Caki2 (cell line): ENCODE measurements around the gene SEPHS1. TPM values are rescaled to one million over a fixed set of nuclear protein-coding genes. Genes with fewer than 3 reads are reported as not detected.
"Not testable (repeated sequence)": the region's sequence is repeated elsewhere in the genome, so short reads cannot be mapped to it uniquely, and the experiment has no call there.

Experiments
- DNase-seq: peaks from one replicate; pipeline ENCODE4 v3.0.0-alpha.2; 2015; ENCODE audit warnings: low read depth
- in situ Hi-C: cut with HindIII; loops from 2 replicates; pipeline ENCODE4 v1.10.0; 2016; ENCODE audit warnings: low sequenced_read_pairs, low pct_unique_long_range_greater_than_20kb, mixed read lengths
- total RNA-seq: library from RNA; depleted of rRNA; stranded (reverse); fragments of >200 nt; shearing (Covaris generic); gene quantifications from 2 replicates; pipeline ENCODE4 v1.2.3, GENCODE V29; 2014; ENCODE audit warnings: low replicate concordance

The SEPHS1 gene
- total RNA-seq, 1 experiment from 2014 or later: 121 TPM

DNA sequence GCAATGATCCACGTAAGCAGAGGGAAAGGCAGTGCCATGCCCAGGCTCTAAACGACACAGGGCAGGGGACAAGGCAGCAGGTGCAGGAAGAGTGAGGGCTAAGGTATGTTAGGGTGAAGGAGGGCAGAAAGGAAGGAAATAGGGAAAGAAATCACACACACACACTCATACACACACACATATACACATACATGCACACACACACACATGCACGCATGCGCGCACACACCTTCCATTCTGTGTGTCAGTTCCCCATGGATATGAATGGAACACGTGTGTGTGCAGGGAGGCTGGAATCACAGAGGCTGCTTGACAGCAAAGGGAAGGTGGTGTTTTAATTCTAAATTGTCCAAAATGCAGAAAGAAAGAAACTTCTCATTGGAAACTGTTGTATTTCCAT lies 42.0 kb downstream of the SEPHS1 start:
- DNase-seq: no peak
- in situ Hi-C loops: no loop called here

DNA sequence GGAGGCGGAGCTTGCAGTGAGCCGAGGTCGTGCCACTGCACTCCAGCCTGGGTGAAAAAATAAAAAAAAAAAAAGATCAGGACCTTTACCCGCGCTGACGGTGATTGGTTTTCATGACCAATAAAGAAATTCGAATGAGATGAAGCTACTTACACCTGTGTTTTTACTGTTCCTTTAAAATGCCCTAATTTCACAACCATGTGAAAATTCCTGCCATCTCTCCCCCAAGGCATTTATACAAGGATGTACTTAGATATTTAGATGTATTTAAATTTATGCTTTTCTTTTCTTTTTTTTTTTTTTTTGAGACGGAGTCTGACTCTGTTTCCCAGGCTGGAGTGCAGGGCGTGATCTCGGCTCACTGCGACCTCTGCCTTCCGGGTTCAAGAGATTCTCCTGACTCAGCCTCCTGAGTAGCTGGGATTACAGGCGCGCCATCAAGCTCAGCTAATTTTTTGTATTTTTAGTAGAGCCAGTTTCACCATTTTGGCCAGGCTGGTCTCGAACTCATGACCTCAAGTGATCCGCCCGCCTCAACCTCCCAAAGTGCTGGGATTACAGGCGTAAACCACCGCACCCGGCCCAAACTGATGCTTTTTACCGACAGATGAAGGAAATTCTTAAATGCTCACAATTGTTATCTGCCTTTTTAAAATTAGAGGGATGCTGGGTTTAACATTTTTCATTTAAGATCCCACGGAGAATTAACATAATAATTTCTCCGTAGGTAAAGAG lies 45.1 kb downstream of the SEPHS1 start:
- no peak for DNase-seq
- in situ Hi-C loops: no loop called here

DNA sequence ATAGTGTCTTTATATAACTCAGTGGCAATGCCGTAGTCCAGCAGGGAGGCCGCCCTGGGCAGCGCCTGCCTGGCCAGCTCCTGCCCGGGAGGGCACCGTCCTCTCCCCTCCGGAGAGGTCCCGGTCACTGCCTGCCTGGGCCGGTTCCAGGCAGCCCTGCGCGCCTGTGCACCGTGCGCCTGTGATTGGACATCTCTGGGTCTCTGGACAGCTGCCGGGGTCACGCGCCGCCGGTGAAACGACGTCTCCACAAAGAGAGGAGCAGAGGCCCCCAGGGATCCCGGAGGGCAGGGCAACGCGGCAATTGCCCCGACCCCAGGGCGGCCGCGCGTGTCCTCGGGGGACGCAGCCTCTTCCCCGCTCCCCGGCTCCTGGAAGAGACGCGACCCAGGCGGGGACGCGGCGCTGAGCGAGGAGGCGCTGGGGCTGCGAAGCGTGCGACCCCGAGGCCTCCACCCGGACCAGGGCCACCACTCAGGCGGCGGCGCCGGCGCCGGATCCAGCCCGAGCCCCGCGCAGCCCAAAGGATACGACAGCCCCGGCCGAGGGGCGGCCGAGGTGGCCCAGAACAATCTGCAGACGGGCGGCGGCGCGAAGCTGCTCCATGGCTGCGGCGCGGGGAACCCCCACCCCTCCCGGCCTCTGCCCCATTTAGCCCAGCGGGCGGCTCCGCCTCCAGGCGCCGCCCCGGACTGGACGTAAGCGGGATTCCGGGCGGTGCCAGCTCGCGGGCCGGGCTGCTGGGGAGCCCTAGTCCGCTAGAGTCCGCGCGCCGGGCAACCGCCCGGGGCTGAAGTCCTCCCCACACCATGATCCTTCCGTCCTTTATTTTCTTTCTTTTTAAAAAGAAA lies 48.4 kb downstream of the SEPHS1 start, which contains the start of gene PHYH:
PHYH (minus strand) TSS at position 628 of the 851 bp plus-strand sequence; CDS start at position 606, 22 bp downstream.
- DNase-seq: peak; percentile 89
- in situ Hi-C loops: no loop called here

DNA sequence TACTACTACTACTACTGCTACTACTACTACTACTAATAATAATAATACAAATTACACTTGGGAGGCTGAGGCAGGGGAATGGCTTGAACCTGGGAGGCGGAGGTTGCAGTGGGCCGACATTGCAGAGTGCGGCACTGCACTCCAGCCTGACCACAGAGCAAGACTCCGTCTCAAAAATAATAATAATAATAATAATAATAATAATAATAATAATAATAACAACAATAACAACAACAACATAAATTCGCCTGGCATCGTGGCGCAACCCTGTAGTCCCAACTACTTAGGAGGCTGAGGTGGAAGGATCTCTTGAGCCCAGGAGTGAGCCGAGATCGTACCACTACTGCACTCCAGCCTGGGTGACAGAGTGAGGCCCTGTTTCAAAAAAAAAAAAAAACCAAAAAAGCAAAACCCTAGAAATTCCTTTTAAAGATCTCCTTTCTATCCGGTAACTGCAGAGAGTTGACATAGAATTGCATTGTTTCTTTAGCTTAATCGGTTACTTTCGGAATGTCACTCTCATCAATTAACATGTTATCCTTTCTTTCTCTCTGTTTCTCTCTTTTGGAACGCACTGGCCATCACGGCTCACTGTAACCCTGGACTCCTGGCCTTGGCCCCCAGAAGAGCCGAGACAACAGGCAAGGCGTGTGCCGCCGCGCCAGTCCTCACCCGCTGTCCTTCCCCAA lies 49.2 kb downstream of the SEPHS1 start:
- no peak for DNase-seq
- in situ Hi-C loops: no loop called here

DNA sequence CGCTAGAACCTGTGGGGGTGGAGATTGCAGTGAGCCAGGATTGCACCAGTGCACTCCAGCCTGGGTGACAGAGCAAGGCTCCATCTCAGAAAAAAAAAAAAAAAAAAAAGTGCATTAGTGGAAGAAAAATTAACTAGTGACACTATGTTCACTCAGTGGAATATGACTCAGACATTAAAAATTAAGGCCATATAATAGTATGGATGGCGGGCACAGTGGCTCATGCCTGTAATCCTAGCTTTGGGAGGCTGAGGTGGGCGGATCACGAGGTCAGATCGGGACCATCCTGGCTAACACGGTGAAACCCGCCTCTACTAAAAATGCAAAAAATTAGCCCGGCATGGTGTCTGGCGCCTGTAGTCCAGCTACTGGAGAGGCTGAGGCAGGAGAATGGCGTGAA lies 51.6 kb downstream of the SEPHS1 start:
- peak; percentile 97 for DNase-seq
- in situ Hi-C loops: no loop called here

DNA sequence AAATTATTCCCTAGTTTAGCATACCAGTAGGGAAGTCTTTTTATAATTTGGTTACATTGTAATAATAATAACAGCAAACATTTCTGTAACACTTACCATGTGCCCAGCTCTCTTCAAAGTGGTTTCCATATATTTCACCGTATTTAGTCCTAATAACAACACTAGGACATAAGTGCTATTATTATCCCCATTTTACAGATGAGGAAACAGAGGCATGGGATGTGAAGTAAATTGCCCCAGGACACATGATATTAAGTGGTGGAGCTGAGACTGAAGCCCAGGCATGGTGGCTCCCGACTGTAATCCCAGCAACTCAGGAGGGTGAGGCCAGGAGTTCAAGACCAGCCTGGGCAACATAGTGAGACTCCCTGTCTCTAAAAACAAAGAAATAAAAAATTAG lies 53.3 kb downstream of the SEPHS1 start:
- DNase-seq: no peak
- in situ Hi-C loops: no loop called here

DNA sequence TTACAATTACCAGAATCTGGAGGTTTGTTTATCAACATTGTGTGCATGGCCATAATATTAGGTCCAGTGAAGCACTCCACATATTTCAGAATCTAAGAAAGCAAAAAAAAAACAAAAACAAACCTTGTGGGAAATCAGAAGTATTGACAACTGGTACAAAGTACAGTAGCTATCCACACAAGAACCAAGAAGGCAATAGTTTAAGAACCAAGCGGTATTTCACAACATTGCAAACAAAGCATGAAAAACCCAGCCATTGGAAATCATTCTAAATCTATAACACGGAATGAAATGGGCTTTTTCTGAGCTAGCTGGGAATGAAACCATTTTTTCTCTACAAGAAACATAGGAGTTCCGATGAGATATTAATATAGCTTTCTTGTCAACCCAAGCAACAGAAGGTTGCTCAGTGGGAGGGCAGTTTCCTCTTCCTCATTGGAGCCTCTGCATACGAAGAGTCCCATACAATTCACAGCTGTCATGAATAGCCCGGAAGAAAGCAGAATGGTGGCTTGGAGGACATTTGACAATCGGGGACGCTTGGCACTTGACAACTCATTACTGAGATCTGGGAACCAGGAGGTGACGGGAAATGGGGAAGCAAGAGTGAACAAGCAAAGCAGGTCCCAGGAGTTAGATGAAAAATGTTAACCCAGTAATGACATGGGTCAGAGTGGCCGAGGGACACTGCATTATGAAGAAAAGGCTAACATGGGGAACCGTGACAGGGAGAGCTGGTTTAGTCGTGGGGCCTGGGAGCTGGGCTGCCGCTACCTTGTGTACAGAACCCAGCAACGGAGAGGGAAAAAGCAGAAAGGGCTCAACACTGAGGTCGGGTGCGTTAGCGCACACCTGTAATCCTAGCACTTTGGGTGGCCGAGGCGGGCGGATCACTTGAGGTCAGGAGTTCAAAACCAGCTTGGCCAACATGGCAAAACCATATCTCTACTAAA lies 56.0 kb downstream of the SEPHS1 start:
- DNase-seq: no peak
- in situ Hi-C loops: no loop called here

DNA sequence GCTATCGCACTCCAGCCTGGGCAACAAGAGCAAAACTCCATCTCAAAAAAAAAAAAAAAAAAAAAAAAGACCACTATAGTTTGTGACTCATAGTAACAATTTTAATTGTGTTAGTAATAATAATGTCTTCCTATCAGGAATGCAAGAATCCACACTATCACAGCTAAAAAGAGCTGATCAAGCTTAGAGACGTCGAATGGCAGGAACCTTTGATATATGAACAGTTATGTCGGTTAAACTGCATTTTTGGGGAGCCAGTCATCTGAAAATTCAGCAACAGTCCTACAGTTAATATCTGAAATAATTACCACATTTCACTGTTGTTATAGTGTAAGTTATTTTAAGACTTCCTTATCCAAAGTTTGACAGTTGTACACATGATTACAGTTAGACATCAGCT lies 57.0 kb downstream of the SEPHS1 start:
- in situ Hi-C loops: no loop called here

DNA sequence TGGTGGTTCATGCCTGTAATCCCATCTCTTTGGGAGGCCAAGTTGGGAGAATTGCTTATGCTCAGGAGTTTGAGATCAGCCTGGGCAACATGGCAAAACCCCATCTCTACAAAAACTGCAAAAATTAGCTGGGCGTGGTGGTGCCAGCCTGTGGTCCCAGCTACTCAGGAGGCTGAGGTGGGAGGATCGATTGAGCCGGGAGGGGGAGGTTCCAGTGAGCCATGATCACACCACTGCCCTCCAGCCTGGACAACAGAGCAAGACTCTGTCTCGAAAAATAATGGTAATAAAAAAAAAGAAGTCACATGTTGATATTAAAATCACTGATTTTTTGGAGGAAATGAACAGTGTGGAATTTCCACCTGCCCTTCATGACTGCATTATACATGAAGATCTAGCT lies 64.0 kb downstream of the SEPHS1 start:
- in situ Hi-C loops: no loop called here
- no peak for DNase-seq

More for the DNA sequence above, 57.0 kb downstream of the SEPHS1 start:
- no peak for DNase-seq

DNA sequence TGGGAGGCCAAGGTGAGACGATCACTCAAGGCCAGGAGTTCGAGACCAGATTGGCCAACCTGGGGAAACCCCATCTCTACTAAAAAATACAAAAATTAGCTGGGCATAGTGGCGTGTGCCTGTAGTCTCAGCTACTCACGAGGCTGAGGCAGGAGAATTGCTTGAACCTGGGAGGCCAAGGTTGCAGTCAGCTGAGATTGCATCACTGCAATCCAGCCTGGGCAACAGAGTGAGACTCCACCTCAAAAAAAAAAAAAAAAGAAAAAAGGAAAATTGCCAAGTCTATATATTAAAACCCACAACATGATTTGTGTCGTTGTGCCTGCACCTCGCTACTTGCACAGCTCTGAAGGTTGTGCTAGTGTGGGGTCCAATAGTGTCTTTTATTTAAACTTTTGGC lies 65.7 kb downstream of the SEPHS1 start:
- in situ Hi-C loops, DNase-seq: not testable (repeated sequence)

DNA sequence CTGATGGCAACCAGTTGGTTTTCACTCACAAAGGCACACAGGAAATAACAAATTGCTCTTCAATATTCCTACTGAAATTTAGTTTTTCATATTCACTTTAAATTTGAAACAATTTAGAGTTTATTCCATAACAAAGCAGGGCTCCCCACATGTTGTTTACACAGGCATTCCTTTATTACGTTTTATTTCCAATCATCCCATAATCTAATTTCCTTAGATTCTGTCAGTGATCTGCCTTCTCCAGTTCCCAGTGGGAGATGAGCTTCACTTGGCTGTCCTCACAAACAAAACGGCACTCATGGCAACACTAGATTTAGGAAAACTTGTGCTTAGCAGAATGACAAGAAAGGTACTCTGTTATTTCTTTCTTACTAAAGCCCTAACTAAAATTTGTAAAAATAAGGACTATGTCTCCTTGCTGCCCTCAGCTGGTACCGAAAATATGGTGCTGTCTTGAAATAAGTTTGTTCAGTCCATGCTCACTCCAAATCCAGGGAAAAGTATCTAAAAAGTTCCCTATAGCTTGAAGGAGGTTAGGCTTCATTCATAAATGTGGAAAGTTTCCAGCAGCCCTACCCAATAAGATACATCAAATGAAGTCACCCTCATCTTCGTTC lies 71.2 kb downstream of the SEPHS1 start:
- in situ Hi-C loops: no loop called here
- no peak for DNase-seq

DNA sequence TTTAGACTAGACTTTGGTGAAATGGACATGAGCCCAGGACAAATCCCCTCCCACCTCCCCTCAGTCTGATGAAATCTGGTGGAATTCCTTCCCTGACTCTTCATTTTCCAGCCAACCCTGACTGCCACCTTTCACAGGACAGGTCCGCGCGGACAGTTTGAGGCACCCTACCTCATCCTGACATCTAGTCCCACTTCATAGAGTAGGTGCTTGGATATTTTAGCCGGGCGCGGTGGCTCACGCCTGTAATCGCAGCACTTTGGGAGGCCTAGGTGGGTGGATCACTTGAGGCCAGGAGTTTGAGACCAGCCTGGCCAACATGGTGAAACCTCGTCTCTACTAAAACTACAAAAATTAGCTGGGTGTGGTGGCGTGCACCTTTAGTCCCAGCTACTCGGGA lies 71.9 kb downstream of the SEPHS1 start:
- DNase-seq, in situ Hi-C loops: not testable (repeated sequence)

DNA sequence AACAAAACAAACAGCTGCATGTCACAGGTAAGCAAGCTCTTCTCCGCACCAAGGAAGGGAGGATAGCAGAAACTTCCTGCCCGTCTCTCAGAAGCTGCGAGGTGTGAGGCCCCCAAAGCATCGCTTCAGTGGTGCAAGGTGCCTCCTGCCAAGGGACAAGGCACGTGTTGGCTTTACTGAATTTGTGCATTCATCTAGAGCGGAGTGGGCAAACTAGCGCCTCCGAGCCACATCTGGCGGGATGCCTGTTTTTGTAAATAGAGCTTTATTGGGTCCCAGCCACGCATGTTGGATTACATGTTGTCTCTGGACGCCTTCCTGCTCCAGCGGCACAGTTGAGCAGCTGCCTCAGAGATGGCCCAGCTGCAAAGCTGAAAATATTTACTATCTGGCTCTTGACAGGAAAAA lies 75.9 kb downstream of the SEPHS1 start:
- DNase-seq: no peak
- in situ Hi-C loops: no loop called here

DNA sequence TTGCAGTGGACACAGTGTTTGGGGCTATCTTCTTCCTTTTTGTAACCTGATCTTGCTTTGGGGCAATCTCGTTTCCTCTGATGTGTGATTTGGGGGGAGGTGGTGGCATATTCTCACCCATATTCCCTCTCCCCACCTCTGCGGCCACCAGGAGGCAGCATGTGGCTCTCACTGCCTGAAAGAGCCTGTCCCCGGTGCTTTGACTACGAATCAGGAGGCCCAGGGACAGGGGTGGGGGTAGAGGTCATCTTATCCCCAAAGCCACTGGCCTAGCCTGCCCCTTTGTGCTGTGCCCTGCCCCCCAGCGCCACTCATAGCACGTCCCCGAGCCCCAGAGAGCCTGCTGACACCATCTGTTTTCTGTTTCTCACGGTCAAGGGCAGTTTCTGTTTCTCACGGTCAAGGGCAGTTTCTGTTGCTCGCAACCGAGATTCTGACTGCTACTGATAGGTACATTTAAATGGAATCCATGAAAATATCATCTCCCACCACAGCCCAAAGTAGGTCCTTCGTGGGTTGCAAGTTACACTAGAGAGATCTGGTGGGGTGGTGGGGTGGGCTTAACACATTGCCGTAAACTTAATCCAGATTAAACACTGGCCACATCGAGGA lies 76.4 kb downstream of the SEPHS1 start:
- DNase-seq: no peak
- in situ Hi-C loops: no loop called here

DNA sequence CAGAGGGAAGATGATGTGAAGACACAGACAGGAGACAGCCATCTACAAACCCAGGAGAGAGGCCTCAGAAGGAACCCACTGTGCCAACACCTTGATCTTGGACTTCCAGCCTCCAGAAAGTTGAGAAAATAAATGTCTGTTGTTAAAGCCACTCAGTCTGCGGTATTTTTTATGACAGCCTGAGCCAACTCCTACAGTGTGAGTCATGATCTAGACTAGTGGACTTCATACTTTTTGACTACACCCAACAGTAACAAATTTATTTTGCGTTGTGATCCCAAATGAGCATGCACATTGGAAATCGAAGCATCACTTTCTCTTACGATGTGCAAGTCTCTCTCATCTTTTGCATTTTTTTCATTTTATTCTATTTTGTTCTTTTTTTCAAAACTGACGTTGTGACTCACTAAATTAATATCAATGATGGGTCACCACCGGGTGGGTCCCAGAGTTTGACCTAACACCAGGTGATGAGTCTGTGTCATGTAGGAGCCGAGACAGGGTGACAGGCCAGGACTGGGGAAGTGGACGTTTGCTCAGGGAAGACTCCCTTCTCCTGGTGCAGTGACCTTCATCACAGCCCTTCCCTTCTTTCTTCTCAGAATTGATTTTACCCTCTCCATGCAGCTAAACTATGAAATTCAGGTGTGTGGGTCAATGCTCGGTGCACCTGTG lies 77.1 kb downstream of the SEPHS1 start:
- no peak for DNase-seq
- in situ Hi-C loops: no loop called here

DNA sequence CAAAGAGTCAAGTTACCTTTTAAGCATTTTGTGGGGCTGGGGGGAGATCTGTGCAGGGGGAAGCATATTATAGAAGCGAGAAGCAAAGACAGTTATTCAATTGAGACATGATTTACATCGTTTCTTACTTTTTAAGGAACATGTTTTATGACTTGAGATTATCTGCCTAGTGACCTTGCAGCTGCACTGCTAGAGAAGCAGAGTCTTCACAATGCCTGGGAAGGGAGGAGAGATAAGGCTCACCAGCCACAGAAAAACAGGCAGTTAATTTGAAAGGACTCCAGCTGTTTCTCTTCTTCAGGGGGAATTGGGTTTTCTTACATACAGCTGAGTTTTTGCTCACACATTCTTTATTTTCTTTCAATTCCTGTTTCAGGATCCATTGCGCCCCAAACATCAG lies 79.3 kb downstream of the SEPHS1 start:
- no peak for DNase-seq
- in situ Hi-C loops: no loop called here

DNA sequence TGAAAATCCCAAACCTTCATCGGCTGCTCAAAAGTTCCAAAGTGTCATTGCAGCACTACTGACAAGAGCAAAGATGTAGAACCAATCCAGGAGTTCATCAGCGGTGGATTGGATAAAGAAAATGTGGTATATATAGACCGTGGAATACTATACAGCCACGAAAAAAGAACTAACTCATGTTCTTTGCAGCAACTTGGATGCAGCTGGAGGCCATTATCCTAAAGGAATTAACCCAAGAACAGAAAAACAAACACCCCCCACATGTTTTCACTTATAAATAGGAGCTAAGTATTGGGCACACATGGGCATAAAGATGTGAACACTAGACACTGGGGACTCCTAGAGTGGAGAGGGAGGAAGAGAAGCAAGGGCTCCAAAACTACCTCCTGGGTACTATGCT lies 79.8 kb downstream of the SEPHS1 start:
- in situ Hi-C loops: no loop called here
- DNase-seq: no peak
